GM10248 (cell line): ENCODE results near the gene TGM1.
A peak's percentile ranks its signal among the peaks of the same experiment; 100 is the strongest.
"Not testable (repeated sequence)": the region's sequence is repeated elsewhere in the genome, so short reads cannot be mapped to it uniquely, and the experiment has no call there.

Experiments
- CTCF ChIA-PET: fragments of 300-600 bp; sonication (Branson Sonifier 250); formaldehyde crosslinking; extraction: SDS; loops from one replicate; lab custom pipeline; 2021; ENCODE audit warnings: antibody characterized with exemption; lab: Yijun Ruan, JAX
- POLR2A ChIA-PET: fragments of 350-650 bp; sonication (Branson Sonifier 250); formaldehyde crosslinking; extraction: SDS; loops from one replicate; lab custom pipeline; 2020; ENCODE audit warnings: antibody characterized with exemption; lab: Yijun Ruan, JAX
- DNase-seq: peaks from one replicate; pipeline ENCODE4 v3.0.0; 2012; ENCODE audit errors: extremely low spot score
- TF ChIP-seq, protein P1 (sequence below): IDR thresholded peaks from 2 replicates; pipeline ENCODE4 v1.5.1; 2012; ENCODE audit warnings: mild to moderate bottlenecking, low read depth; ENCODE audit errors: extremely low read depth, missing control alignments, control extremely low read depth

TGM1 gene

GRCh38 chr14:24249230-24250021, 13.6 kb downstream of the TGM1 start:
- DNase-seq = no peak
- ChIA-PET CTCF (interaction anchor here (1.1 to 10.1 kb wide), 4 partner anchors 21 to 182 kb away, joined by 4 to 323 read pairs (median 18); partner anchors contain the start of genes CIDEB, DHRS1, NOP9 and RABGGTA), POLR2A (no interaction called here)
- TF ChIP-seq, protein P1, sequence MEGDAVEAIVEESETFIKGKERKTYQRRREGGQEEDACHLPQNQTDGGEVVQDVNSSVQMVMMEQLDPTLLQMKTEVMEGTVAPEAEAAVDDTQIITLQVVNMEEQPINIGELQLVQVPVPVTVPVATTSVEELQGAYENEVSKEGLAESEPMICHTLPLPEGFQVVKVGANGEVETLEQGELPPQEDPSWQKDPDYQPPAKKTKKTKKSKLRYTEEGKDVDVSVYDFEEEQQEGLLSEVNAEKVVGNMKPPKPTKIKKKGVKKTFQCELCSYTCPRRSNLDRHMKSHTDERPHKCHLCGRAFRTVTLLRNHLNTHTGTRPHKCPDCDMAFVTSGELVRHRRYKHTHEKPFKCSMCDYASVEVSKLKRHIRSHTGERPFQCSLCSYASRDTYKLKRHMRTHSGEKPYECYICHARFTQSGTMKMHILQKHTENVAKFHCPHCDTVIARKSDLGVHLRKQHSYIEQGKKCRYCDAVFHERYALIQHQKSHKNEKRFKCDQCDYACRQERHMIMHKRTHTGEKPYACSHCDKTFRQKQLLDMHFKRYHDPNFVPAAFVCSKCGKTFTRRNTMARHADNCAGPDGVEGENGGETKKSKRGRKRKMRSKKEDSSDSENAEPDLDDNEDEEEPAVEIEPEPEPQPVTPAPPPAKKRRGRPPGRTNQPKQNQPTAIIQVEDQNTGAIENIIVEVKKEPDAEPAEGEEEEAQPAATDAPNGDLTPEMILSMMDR = no peak

- ChIA-PET CTCF (interaction anchor here (0.9 to 10.1 kb wide), 11 partner anchors 10 to 86 kb away, joined by 3 to 323 read pairs (median 7); partner anchors contain the start of genes CIDEB, DHRS1, LTB4R and LTB4R2), POLR2A (interaction anchor here (1.0 to 2.3 kb wide), 3 partner anchors 22 to 34 kb away, joined by 4 to 9 read pairs (median 5); partner anchors contain the start of gene RABGGTA)
- no peak for DNase-seq
- TF ChIP-seq, protein P1 = no peak
Measured at GRCh38 chr14:24247422-24247821, 15.6 kb downstream of the TGM1 start.

GRCh38 chr14:24246765-24247212, 16.2 kb downstream of the TGM1 start:
- DNase-seq = peak; percentile 67
- TF ChIP-seq, protein P1 = no peak
- ChIA-PET POLR2A (interaction anchor here (1.0 to 2.3 kb wide), 3 partner anchors 23 to 33 kb away, joined by 4 to 9 read pairs (median 5); partner anchors contain the start of gene RABGGTA), CTCF (interaction anchor here (0.7 to 10.1 kb wide), 14 partner anchors 10 to 185 kb away, joined by 3 to 323 read pairs (median 4); partner anchors contain the start of genes CIDEB, DHRS1, LTB4R and LTB4R2)

DNA sequence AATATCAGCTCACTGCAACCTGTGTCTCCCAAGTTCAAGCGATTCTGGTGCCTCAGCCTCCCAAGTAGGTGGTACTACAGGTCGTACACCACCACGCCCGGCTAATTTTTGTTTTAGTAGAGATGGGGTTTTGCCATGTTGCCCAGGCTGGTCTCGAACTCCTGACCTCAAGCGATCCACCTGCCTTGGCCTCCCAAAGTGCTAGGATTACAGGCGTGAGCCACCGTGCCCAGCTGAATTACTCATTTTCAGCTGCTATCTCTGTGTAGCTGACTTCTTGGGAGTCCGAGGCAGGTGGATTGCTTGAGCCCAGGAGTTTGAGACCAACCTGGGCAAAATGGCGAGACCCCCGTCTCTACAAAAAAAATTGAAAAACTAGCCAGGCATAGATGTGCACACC, 17.6 kb downstream of the TGM1 start:
- POLR2A ChIA-PET, DNase-seq: not testable (repeated sequence)
- CTCF ChIA-PET = interaction anchor here (1.1 to 10.1 kb wide), 6 partner anchors 9 to 186 kb away, joined by 3 to 323 read pairs (median 18); partner anchors contain the start of genes CIDEB, DHRS1, LTB4R and LTB4R2

DNA sequence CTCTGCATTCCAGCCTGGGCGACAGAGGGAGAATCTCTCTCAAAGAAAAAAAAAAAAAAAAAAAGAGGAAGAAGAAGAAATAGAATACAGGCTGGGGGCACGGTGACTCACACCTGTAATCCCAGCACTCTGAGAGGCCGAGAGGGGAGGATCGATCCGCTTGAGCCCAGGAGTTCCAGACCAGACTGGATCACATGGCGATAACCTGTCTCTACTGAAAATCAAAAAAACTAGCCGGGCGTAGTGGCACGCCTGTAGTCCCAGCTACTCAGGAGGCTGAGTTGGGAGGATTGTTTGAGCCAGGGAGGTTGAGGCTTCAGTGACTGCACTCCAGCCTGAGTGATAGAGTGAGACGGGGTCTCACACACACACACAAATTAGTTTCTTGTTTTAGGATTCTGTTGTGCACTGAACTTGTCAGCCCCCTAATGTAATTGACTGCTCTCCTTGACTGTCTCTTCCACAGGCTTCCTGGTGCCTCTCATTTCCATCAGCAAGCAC, 19.6 kb downstream of the TGM1 start:
- DNase-seq = no peak
- ChIA-PET POLR2A (interaction anchor here (1.4 to 1.9 kb wide), 6 partner anchors 27 to 65 kb away, joined by 5 to 13 read pairs (median 10); partner anchors contain the start of genes CIDEB, RABGGTA and TM9SF1), CTCF (interaction anchor here (0.7 to 10.1 kb wide), 29 partner anchors 9 to 193 kb away, joined by 3 to 323 read pairs (median 10); partner anchors contain the start of genes CBLN3, CIDEB, DHRS1 and EMC9)
- TF ChIP-seq, protein P1 = no peak

DNA sequence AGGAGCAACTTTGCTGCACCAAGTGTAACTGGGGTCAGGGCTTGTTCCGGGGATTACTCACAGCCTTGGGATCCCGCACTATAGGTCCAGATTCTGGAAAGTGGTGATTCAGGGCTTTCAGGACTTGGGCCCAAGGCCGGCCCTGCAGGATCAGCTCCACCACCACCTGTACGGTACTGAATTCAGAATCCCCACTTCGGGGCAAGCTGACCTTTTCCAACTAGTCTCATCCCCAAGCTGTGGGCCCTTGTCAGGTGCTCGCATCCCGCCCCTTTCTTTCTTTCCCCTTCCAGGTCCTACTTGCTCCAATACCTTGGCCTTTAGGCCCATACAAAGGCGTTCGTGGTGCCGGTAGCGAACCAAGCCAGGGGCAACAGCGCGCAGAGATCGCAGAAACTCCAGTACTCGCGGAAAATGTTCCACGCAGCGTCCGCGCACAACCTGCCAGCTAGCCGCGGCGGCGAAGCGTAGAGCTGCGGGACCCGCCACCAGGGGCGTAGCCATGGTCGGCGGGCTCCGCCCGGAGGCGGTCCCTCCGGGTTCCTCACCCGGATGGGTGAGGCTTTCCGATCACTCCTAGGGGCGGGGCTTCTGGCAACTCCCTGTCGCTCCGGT, 21.0 kb downstream of the TGM1 start:
- ChIA-PET CTCF (interaction anchor here (0.7 to 10.1 kb wide), 40 partner anchors 9 to 610 kb away, joined by 3 to 323 read pairs (median 6); partner anchors contain the start of genes CBLN3, CIDEB, DHRS1 and EMC9), POLR2A (interaction anchor here (0.7 to 1.9 kb wide), 20 partner anchors 9 to 195 kb away, joined by 3 to 13 read pairs (median 4); partner anchors contain the start of genes CHMP4A, CIDEB, DHRS1 and GMPR2)
- TF ChIP-seq, protein P1 = peak; percentile 11
- peak; percentile 97 for DNase-seq
